HepG2 (cell line): Measurements from ENCODE around the gene SRCIN1. TPM values are rescaled to one million over a fixed set of nuclear protein-coding genes. Genes with fewer than 3 reads are reported as not detected.

Experiments used
- ATRX ChIP-seq: sonication (generic); formaldehyde crosslinking; IDR thresholded peaks from 2 replicates; pipeline ENCODE4 v1.4.0; 2020; ENCODE audit warnings: missing genetic modification reagents, borderline replicate concordance
- BRD4 ChIP-seq: sonication (generic); formaldehyde crosslinking; IDR thresholded peaks from 2 replicates; pipeline ENCODE4 v1.4.0; 2020; ENCODE audit warnings: missing genetic modification reagents
- GLI4 ChIP-seq: sonication (generic); formaldehyde crosslinking; IDR thresholded peaks from 2 replicates; pipeline ENCODE4 v1.5.1; 2020; ENCODE audit warnings: missing genetic modification reagents, mild to moderate bottlenecking, moderate library complexity, borderline replicate concordance
- GTF3A ChIP-seq: sonication (generic); formaldehyde crosslinking; conservative IDR thresholded peaks from 2 replicates; pipeline ENCODE4 v1.4.0; 2020; ENCODE audit warnings: mild to moderate bottlenecking, missing genetic modification reagents
- NR2F1 ChIP-seq, 2 experiments: fragments of 450-650 bp in 1 of 2; formaldehyde crosslinking in 1 of 2; IDR thresholded peaks; 2 replicates each; pipeline versions ENCODE4 v1.5.0 to v1.6.1; 2016 to 2020; ENCODE audit warnings: mild to moderate bottlenecking in 1 of 2, missing compliant biosample characterization in 1 of 2, missing genetic modification reagents in 1 of 2, moderate library complexity in 1 of 2
- PAF1 ChIP-seq: IDR thresholded peaks from 2 replicates; pipeline ENCODE4 v1.6.1; 2016; ENCODE audit warnings: missing genetic modification reagents, missing compliant biosample characterization
- SATB2 ChIP-seq: sonication (generic); formaldehyde crosslinking; IDR thresholded peaks from 2 replicates; pipeline ENCODE4 v1.5.0; 2020; ENCODE audit warnings: missing genetic modification reagents
- TAF1 ChIP-seq: sonication (generic); formaldehyde crosslinking; IDR thresholded peaks from 2 replicates; pipeline ENCODE4 v1.4.0; 2020; ENCODE audit warnings: missing genetic modification reagents
- THYN1 ChIP-seq: sonication (generic); formaldehyde crosslinking; IDR thresholded peaks from 2 replicates; pipeline ENCODE4 v1.8.1; 2023; ENCODE audit warnings: low read depth, mild to moderate bottlenecking, moderate library complexity, missing genetic modification reagents, borderline replicate concordance
- ZBTB3 ChIP-seq: sonication (generic); formaldehyde crosslinking; IDR thresholded peaks from 2 replicates; pipeline ENCODE4 v1.4.0; 2020; ENCODE audit warnings: low read depth, mild to moderate bottlenecking, moderate library complexity, missing genetic modification reagents, borderline replicate concordance
- ZFP62 ChIP-seq: sonication (generic); formaldehyde crosslinking; IDR thresholded peaks from 2 replicates; pipeline ENCODE4 v1.4.0; 2020; ENCODE audit warnings: missing genetic modification reagents
- ZFP82 ChIP-seq: sonication (generic); formaldehyde crosslinking; IDR thresholded peaks from 2 replicates; pipeline ENCODE4 v1.5.1; 2020; ENCODE audit warnings: mild to moderate bottlenecking, missing genetic modification reagents, borderline replicate concordance
- ZNF263 ChIP-seq: sonication (generic); formaldehyde crosslinking; IDR thresholded peaks from 2 replicates; pipeline ENCODE4 v1.4.0; 2020; ENCODE audit warnings: missing genetic modification reagents
- ZNF616 ChIP-seq: sonication (generic); formaldehyde crosslinking; IDR thresholded peaks from 2 replicates; pipeline ENCODE4 v1.5.0; 2020; ENCODE audit warnings: low read depth, mild to moderate bottlenecking, missing genetic modification reagents
- ZNF644 ChIP-seq: IDR thresholded peaks from 2 replicates; pipeline ENCODE4 v1.6.1; 2016; ENCODE audit warnings: low read depth
- ZNF790 ChIP-seq: sonication (generic); formaldehyde crosslinking; IDR thresholded peaks from 2 replicates; pipeline ENCODE4 v1.8.0; 2022; ENCODE audit warnings: missing genetic modification reagents, mild to moderate bottlenecking, borderline replicate concordance
- polyA plus RNA-seq, 8 experiments: library from polyadenylated mRNA; depleted of rRNA in 3 of 8; stranded (reverse) in 7 of 8; unstranded in 1 of 8; fragments of >200 nt; fragmentation: Illumina TruSeq in 4 of 8; extraction: Trizol in 4 of 8; gene quantifications; 2 replicates each; pipeline versions ENCODE4 v1.2.1 to v1.2.3, GENCODE V29; 2011 to 2016; ENCODE audit warnings: low read depth in 4 of 8, missing spikeins in 1 of 8, mixed read lengths in 1 of 8; ENCODE audit not compliant: insufficient read depth in 1 of 8
- total RNA-seq, 5 experiments: library from RNA; depleted of rRNA; stranded (reverse); fragments of >200 nt; fragmentation: Illumina TruSeq; extraction: Trizol; gene quantifications; 2 replicates each; pipeline ENCODE4 v1.2.3, GENCODE V29; 2016; ENCODE audit warnings: low read depth in 1 of 5
- TF ChIP-seq, protein P1 (sequence below): sonication (generic); formaldehyde crosslinking; IDR thresholded peaks from 2 replicates; pipeline ENCODE4 v1.5.0; 2020; ENCODE audit warnings: missing genetic modification reagents
- TF ChIP-seq, protein P2 (sequence below): sonication (generic); formaldehyde crosslinking; IDR thresholded peaks from 2 replicates; pipeline ENCODE4 v1.4.0; 2020; ENCODE audit warnings: missing genetic modification reagents
- TF ChIP-seq, protein P3 (sequence below): sonication (generic); formaldehyde crosslinking; IDR thresholded peaks from 2 replicates; pipeline ENCODE4 v1.4.0; 2020; ENCODE audit warnings: missing genetic modification reagents

SRCIN1 gene
- total and polyA plus RNA-seq, 2 of the 13 experiments (the other 11 are each of a cell fraction or from before 2014, with no cell fraction given), result 1.2 to 9.6 TPM

DNA sequence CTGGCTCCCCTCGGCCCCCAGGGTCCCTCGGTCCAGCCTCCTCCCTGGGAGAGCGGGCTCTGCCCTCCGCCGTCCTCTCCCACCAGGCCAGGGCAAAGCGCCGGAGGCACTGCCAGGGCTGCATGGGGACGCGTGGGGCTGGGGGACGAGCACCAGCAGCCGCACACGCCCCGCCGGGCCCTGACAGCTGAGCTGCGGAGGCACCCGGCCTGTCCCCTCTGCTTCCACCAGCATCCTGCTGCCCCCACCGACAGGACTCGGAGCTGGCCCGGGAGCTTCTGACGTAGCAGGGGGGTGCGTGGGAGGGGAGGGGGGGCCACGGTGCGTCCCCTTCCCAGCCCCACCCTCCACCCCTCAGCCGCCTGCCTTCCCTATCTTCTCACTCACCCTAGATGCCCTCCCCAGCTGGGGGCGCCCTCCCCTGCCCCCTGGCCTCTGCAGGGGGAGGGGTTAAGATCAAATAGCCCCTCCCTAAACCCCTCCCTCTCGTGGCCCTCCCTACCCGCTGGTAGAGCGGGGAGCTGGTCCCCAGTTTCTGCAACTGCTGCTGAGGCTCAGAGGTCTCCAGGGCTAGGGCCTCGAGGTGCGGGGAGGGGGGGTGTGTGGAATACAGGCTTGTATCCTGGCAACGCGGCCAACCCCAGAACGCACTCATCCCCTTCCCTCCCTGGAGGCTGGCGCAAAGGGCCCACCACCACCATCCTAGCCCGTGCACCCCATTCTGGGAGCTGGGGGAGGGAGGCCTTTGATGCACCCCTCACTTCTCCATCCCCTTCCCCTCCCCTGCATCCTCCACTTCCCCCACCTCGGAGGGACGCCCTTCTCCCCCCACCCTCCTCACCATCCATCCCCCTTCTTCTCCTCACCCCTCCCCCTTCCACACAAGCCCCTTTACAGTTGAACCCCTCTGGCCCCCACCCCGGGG is 1.0 kb downstream of the SRCIN1 start (continued):
- TF ChIP-seq ZNF644 (CRISPR knock-in tag) (no peak), ZNF790 (CRISPR knock-in tag) (no peak), THYN1 (no peak), GLI4 (no peak), ATRX (CRISPR knock-in tag) (no peak), ZBTB3 (CRISPR knock-in tag) (no peak), TAF1 (CRISPR knock-in tag) (peak; percentile 38; the same call in 1 of the 2 replicates), BRD4 (CRISPR knock-in tag) (no peak; the same call in 1 of the 2 replicates), SATB2 (no peak), NR2F1 (CRISPR knock-in tag; IDR thresholded peaks at IDR 0.05) (no peak), ZNF616 (no peak), ZNF263 (no peak), PAF1 (CRISPR knock-in tag) (no peak), ZFP82 (CRISPR knock-in tag) (no peak; the same call in 1 of the 2 replicates), ZFP62 (CRISPR knock-in tag) (no peak), GTF3A (CRISPR knock-in tag) (no peak)
- TF ChIP-seq, protein P1, sequence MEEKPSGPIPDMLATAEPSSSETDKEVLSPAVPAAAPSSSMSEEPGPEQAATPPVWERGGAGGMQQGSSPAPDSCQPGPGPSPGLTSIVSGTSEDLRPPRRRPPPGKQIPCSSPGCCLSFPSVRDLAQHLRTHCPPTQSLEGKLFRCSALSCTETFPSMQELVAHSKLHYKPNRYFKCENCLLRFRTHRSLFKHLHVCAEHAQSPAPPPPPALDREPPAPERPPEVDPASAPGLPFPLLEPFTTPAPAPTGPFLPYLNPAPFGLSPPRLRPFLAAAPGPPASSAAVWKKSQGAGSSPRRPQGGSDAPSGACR, result 0 out of 2 replicates have a peak, but pooled peaks have one; percentile 33
- TF ChIP-seq, protein P2, sequence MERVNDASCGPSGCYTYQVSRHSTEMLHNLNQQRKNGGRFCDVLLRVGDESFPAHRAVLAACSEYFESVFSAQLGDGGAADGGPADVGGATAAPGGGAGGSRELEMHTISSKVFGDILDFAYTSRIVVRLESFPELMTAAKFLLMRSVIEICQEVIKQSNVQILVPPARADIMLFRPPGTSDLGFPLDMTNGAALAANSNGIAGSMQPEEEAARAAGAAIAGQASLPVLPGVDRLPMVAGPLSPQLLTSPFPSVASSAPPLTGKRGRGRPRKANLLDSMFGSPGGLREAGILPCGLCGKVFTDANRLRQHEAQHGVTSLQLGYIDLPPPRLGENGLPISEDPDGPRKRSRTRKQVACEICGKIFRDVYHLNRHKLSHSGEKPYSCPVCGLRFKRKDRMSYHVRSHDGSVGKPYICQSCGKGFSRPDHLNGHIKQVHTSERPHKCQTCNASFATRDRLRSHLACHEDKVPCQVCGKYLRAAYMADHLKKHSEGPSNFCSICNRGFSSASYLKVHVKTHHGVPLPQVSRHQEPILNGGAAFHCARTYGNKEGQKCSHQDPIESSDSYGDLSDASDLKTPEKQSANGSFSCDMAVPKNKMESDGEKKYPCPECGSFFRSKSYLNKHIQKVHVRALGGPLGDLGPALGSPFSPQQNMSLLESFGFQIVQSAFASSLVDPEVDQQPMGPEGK (CRISPR knock-in tag), result peak; percentile 98
- TF ChIP-seq, protein P3, sequence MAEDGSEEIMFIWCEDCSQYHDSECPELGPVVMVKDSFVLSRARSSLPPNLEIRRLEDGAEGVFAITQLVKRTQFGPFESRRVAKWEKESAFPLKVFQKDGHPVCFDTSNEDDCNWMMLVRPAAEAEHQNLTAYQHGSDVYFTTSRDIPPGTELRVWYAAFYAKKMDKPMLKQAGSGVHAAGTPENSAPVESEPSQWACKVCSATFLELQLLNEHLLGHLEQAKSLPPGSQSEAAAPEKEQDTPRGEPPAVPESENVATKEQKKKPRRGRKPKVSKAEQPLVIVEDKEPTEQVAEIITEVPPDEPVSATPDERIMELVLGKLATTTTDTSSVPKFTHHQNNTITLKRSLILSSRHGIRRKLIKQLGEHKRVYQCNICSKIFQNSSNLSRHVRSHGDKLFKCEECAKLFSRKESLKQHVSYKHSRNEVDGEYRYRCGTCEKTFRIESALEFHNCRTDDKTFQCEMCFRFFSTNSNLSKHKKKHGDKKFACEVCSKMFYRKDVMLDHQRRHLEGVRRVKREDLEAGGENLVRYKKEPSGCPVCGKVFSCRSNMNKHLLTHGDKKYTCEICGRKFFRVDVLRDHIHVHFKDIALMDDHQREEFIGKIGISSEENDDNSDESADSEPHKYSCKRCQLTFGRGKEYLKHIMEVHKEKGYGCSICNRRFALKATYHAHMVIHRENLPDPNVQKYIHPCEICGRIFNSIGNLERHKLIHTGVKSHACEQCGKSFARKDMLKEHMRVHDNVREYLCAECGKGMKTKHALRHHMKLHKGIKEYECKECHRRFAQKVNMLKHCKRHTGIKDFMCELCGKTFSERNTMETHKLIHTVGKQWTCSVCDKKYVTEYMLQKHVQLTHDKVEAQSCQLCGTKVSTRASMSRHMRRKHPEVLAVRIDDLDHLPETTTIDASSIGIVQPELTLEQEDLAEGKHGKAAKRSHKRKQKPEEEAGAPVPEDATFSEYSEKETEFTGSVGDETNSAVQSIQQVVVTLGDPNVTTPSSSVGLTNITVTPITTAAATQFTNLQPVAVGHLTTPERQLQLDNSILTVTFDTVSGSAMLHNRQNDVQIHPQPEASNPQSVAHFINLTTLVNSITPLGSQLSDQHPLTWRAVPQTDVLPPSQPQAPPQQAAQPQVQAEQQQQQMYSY, result no peak
